Parathyroid adenoma (tissue), 2 donors: ENCODE data around the gene GPX3.
A peak's percentile ranks its signal among the peaks of the same experiment; 100 is the strongest.

Source experiments
- H2AFZ ChIP-seq: fragments of 300-600 bp; sonication (generic); one replicate; pipeline ENCODE4 v1.7.0; 2017; ENCODE audit warnings: antibody characterized with exemption, mild to moderate bottlenecking
- H3K27ac ChIP-seq: fragments of 300-600 bp; sonication (generic); one replicate; pipeline ENCODE4 v1.7.0; 2017
- H3K27me3 ChIP-seq: fragments of 300-600 bp; sonication (generic); one replicate; pipeline ENCODE4 v1.7.0; 2017; ENCODE audit warnings: low read length; ENCODE audit not compliant: control insufficient read depth, insufficient read depth
- H3K36me3 ChIP-seq: fragments of 300-600 bp; sonication (generic); one replicate; pipeline ENCODE4 v1.7.0; 2017; ENCODE audit warnings: low read length; ENCODE audit not compliant: control insufficient read depth, insufficient read depth
- H3K4me1 ChIP-seq: fragments of 300-600 bp; sonication (generic); one replicate; pipeline ENCODE4 v1.7.0; 2017; ENCODE audit warnings: control low read depth
- H3K4me2 ChIP-seq: fragments of 300-600 bp; sonication (generic); one replicate; pipeline ENCODE4 v1.7.0; 2017; ENCODE audit warnings: low read length
- H3K4me3 ChIP-seq: fragments of 300-600 bp; sonication (generic); one replicate; pipeline ENCODE4 v1.7.0; 2017; ENCODE audit warnings: low read depth, low read length
- H3K79me2 ChIP-seq: fragments of 300-600 bp; sonication (generic); one replicate; pipeline ENCODE4 v1.7.0; 2017; ENCODE audit warnings: control low read depth
- H3K9ac ChIP-seq: fragments of 300-600 bp; sonication (generic); one replicate; pipeline ENCODE4 v1.7.0; 2017; ENCODE audit warnings: mild to moderate bottlenecking
- H3K9me3 ChIP-seq: fragments of 300-600 bp; sonication (generic); one replicate; pipeline ENCODE4 v1.7.0; 2017; ENCODE audit warnings: low read length; ENCODE audit not compliant: control insufficient read depth
- CTCF ChIP-seq: fragments of 300-600 bp; sonication (generic); IDR thresholded peaks from one replicate; pipeline ENCODE4 v1.7.0; 2017; ENCODE audit warnings: antibody characterized with exemption, mild to moderate bottlenecking
- donor health status: primary hyperparathyroidism.

GPX3 gene

DNA sequence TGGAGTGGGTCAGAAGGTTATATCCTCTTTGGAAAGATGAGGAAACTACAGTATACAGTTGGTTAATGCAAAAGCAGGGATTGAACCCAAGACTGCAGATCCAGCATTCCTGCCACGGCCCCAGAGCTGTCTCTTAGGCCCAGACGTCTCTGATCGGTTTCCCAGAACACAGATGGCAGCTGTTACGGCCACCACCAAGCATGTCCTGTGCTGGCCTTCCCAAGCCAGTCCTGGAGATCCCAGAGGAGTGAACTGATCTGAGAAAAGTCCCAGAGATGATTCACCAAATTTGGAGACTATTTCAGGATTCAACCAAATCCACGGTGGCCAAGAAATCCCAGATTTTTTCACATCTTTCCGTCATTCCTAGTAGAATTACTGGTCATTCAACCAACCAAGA is 40.4 kb downstream of the GPX3 start:
- Histone ChIP-seq H3K36me3 (no peaks in the 10 kb centered on the region), H3K4me2 (no peak overlapping the region), H2AFZ (no peak overlapping the region), H3K79me2 (peaks cover 83% of the 10 kb centered on the region), H3K4me1 (peaks cover 30% of the 10 kb centered on the region), H3K4me3 (no peak overlapping the region), H3K27me3 (no peaks in the 10 kb centered on the region), H3K9me3 (no peaks in the 10 kb centered on the region), H3K9ac (no peak overlapping the region), H3K27ac (no peak overlapping the region)
- TF ChIP-seq CTCF: no peak

DNA sequence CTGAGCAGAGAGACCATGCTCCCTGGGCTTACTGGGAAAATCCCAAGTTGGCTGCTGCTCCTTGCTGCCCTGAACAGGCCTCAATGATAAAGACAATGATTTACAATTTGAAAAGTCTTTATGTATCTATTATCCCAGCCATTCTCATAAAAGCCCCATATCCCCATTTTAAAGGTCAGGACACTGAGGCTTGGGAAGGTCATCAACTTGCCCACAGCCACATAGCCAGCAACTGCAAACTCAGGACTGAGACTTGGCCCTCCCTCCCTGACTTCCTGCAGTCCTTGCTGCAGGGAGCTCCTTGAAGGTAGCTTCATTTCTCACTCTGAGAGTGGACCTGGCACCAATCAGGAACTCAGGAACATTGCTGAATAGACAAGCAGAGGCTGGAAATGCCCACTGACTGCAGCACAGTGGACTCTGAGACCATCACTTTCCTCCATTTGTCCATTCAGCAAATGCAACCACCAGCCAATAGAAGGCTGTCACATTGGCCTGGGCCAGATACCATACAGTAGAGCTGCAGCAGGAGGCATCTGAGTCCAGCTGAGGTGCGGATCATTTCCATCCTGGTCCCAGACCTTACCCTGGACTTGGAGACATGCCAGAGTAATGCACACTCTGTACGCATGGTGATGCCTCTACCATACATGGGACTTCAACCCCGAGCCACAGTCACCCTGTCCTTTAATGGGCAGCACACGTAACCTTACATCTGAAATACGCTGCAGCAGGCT is 42.2 kb downstream of the GPX3 start:
- H3K79me2 ChIP-seq: peaks cover 93% of the 10 kb centered on the region
- H3K27me3 ChIP-seq: no peaks in the 10 kb centered on the region
- H2AFZ ChIP-seq: no peak overlapping the region
- H3K9me3 ChIP-seq: no peaks in the 10 kb centered on the region
- TF ChIP-seq CTCF: no peak
- H3K27ac ChIP-seq: no peak overlapping the region
- H3K4me3 ChIP-seq: no peak overlapping the region
- H3K4me1 ChIP-seq: peaks cover 32% of the 10 kb centered on the region
- H3K4me2 ChIP-seq: no peak overlapping the region
- no peak overlapping the region for H3K9ac ChIP-seq
- no peaks in the 10 kb centered on the region for H3K36me3 ChIP-seq

DNA sequence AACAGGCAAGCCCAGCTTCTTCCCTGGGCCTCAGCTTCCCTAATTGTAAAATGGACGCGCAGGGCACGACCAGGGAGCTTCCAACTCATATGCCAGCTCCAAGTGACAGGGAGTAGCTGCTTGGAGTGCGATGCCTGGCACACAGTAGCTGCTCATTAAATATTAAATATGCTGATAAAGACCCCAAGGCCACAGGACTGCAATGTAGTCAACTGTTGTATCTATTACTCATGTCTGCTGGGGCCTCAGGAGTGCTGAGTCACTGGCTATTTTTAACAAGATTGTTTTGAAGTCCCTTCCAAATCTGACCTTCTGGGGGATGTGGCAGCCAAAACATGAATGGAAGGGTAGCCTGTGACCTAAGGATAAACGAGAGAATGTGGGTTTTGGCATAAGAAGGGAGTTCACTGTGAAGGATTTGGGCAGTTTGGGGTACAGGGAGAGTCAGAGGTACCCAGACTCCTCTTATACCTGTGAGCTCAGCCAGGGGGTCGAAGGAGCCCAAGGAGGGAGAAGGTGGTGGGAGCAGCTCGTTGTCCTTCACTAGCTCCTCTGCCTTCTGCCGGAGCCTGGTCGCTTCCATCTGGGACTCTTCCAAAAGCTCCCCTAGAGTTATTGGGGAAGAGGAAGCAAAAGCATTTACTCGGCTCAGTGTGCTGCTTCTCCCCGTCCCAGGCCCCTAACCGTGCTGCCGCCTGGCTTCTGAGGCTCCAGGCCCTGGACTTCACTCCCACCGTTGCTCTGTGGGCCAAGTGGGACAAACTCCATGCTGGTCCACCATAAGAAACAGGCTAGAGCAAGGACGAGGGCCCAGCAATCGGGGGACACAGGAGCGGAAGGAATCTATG is 43.0 kb downstream of the GPX3 start:
- Histone ChIP-seq H3K27me3 (no peaks in the 10 kb centered on the region), H3K36me3 (no peaks in the 10 kb centered on the region), H3K9me3 (no peaks in the 10 kb centered on the region), H3K4me3 (no peak overlapping the region), H3K79me2 (peaks cover 93% of the 10 kb centered on the region), H3K27ac (peak overlapping the region; percentile 17), H2AFZ (no peak overlapping the region), H3K4me1 (peaks cover 40% of the 10 kb centered on the region), H3K4me2 (no peak overlapping the region), H3K9ac (no peak overlapping the region)
- TF ChIP-seq CTCF: no peak

DNA sequence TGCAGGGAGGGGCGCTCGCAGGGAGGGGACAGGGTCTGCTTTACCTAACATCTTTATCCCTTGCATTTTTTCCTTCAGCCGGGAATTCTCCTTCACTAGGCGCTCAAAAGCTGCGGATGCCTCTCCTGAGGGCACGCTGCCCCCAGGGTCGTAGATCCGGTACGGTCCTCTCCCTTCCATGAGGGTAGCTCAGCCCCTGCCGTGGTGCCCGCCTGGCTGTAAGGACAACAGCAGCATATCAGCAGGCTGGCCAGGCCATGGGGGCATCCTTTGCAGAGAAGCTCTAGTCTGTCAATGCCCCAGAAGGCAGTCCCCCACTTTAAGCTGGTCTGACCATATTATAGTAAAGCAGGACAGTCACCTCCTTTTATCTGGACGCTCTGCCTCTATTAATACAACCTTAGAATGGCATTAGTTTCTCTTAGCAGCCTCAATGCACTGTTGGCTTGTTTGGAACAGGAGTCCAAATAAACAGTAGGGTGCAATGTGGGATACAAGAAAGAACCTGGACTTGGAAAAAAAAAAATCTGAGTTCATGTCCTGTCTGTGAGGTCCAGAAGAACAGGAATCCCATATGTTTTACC is 44.6 kb downstream of the GPX3 start:
- H3K4me2 ChIP-seq: no peak overlapping the region
- TF ChIP-seq CTCF: no peak
- H3K27ac ChIP-seq: no peak overlapping the region
- no peak overlapping the region for H3K9ac ChIP-seq
- no peaks in the 10 kb centered on the region for H3K36me3 ChIP-seq
- no peaks in the 10 kb centered on the region for H3K27me3 ChIP-seq
- no peaks in the 10 kb centered on the region for H3K9me3 ChIP-seq
- H3K4me3 ChIP-seq: no peak overlapping the region
- H2AFZ ChIP-seq: no peak overlapping the region
- H3K79me2 ChIP-seq: peaks cover 86% of the 10 kb centered on the region
- peaks cover 52% of the 10 kb centered on the region for H3K4me1 ChIP-seq
